Coronary artery (tissue), 2 donors: ENCODE data around the gene CAMSAP1.

Source experiments
- DNase-seq: peaks from one replicate; pipeline ENCODE4 v3.0.0-alpha.2; 2017; ENCODE audit warnings: low spot score
- H3K27ac ChIP-seq, 2 donors: fragments of 200-600 bp; sonication (generic); one replicate each; pipeline ENCODE4 v1.5.1; 2016 to 2019
- H3K4me3 ChIP-seq: fragments of 200-600 bp; sonication (generic); 2 replicates; pipeline ENCODE4 v1.5.1; 2016; ENCODE audit warnings: mild to moderate bottlenecking, moderate library complexity
- CTCF ChIP-seq: fragments of 200-600 bp; sonication (generic); IDR thresholded peaks from one replicate; pipeline ENCODE4 v1.5.1; 2019; ENCODE audit warnings: antibody characterized with exemption

CAMSAP1 gene

GRCh38 chr9:135793221-135794056 lies 113.9 kb downstream of the CAMSAP1 start:
- H3K4me3 ChIP-seq: no peak overlapping the region
- TF ChIP-seq CTCF: no peak
- no peak overlapping the region for H3K27ac ChIP-seq
- DNase-seq: no peak

GRCh38 chr9:135792268-135793128 lies 114.8 kb downstream of the CAMSAP1 start:
- no peak for DNase-seq
- no peak for TF ChIP-seq CTCF
- no peak overlapping the region for H3K27ac ChIP-seq
- H3K4me3 ChIP-seq: no peak overlapping the region

GRCh38 chr9:135791431-135792267 lies 115.7 kb downstream of the CAMSAP1 start:
- no peak for TF ChIP-seq CTCF
- no peak for DNase-seq
- Histone ChIP-seq H3K4me3 (no peak overlapping the region), H3K27ac (no peak overlapping the region)

- no peak for DNase-seq
- no peak overlapping the region for H3K27ac ChIP-seq
- H3K4me3 ChIP-seq: no peak overlapping the region
- TF ChIP-seq CTCF: no peak
Measured at GRCh38 chr9:135790850-135791249, 116.5 kb downstream of the CAMSAP1 start.

- no peak overlapping the region for H3K4me3 ChIP-seq
- DNase-seq: no peak
- no peak for TF ChIP-seq CTCF
- no peak overlapping the region for H3K27ac ChIP-seq
Measured at GRCh38 chr9:135790356-135790755, 117.0 kb downstream of the CAMSAP1 start.

- no peak overlapping the region for H3K27ac ChIP-seq
- DNase-seq: no peak
- no peak overlapping the region for H3K4me3 ChIP-seq
- TF ChIP-seq CTCF: no peak
Measured at GRCh38 chr9:135789838-135790291, 117.5 kb downstream of the CAMSAP1 start.
